Retinal pigment epithelial cell (primary cell): ENCODE data around the gene HS3ST1.

Experiments
- DNase-seq: peaks from one replicate; pipeline ENCODE4 v3.0.0-alpha.2; 2010; ENCODE audit warnings: low read depth
- H3K4me3 ChIP-seq: 2 replicates; pipeline ENCODE4 v1.5.1; 2011; ENCODE audit warnings: mild to moderate bottlenecking, low read length, control low read depth, moderate library complexity
- TF ChIP-seq, protein P1 (sequence below): conservative IDR thresholded peaks from 2 replicates; pipeline ENCODE4 v1.5.1; 2011; ENCODE audit warnings: low read depth, low read length, control low read depth, inconsistent platforms

Gene HS3ST1

DNA sequence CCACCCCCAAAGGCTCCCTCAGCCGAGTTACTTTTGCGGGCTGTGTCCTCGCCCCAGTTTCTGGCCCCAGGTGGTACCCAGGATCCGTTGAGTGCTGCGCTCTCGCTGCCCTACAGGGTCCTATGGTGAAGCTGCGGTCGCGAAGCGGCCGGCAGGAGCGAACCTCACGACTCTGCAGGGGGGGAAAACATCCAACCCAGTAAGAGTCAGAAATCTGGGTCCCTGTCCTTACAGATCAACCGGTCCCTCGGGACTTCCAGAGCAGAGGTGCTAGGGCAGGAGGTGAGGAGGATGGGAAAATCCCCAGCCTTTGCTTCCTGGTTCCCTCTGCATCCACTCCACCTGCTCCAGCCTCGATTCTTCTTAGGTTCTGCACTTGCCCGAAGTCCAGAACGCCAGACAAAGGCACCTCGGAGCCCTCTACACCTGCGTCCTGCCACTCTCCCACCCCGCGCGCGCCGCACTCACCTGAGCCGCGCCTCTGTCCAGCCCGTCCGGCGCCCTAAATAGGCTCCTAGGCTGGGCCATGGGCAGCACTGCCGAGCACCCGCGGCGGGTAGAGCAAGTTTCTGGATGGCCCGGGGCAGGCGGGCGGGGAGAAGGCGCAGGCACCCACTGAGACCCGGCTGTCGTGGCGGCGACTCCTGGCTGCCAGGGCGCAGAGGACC is at the start of gene HS3ST1:
Gene HS3ST1 (minus strand): TSS at position 664 of the 668 bp plus-strand sequence. CDS start 28,889 bp downstream, outside the sequence.
- TF ChIP-seq, protein P1, sequence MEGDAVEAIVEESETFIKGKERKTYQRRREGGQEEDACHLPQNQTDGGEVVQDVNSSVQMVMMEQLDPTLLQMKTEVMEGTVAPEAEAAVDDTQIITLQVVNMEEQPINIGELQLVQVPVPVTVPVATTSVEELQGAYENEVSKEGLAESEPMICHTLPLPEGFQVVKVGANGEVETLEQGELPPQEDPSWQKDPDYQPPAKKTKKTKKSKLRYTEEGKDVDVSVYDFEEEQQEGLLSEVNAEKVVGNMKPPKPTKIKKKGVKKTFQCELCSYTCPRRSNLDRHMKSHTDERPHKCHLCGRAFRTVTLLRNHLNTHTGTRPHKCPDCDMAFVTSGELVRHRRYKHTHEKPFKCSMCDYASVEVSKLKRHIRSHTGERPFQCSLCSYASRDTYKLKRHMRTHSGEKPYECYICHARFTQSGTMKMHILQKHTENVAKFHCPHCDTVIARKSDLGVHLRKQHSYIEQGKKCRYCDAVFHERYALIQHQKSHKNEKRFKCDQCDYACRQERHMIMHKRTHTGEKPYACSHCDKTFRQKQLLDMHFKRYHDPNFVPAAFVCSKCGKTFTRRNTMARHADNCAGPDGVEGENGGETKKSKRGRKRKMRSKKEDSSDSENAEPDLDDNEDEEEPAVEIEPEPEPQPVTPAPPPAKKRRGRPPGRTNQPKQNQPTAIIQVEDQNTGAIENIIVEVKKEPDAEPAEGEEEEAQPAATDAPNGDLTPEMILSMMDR: no peak
- H3K4me3 ChIP-seq: peak within 1 kb of the TSS; percentile 86
- DNase-seq: no peak

DNA sequence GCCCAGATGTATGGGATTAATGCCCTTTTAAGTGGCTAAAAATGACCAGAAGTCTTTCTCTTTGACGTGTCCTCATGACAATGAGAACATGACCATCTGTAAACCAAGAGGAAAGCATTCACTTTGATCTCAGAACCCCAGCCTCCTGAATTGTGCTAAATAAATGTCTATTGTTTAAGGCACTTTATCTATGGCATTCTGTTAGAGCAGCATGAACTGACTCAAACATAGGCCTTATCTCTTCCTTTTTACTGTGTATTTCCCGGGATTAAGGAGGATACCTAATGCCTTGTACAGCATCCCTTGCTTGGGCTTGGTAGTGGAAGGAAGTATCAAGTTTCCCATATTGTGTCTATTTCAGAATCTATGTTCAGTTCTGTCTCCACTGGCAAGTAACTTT is 47.2 kb upstream of the HS3ST1 start:
- TF ChIP-seq, protein P1: no peak
- DNase-seq: no peak
- no peak overlapping the region for H3K4me3 ChIP-seq

DNA sequence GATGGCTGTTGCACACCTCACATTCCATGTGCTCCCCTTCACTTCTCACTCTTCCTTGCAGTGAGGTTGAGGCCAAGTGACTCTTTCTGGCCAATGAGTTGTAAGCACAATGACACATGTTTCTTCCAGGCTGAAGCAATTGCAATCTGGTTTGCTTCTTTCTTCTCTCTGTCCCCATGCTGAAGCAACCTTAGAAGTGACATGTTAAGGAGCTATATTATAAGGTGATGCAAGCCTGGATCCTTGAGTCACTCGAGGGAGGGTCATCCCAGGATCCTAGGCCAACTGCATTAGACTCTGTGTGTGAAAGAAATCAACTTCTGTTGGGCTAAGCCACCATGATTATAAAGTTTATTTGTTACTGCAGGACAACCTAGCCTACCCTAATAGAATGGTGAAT is 45.5 kb upstream of the HS3ST1 start:
- H3K4me3 ChIP-seq: no peak overlapping the region
- TF ChIP-seq, protein P1: no peak
- DNase-seq: no peak

DNA sequence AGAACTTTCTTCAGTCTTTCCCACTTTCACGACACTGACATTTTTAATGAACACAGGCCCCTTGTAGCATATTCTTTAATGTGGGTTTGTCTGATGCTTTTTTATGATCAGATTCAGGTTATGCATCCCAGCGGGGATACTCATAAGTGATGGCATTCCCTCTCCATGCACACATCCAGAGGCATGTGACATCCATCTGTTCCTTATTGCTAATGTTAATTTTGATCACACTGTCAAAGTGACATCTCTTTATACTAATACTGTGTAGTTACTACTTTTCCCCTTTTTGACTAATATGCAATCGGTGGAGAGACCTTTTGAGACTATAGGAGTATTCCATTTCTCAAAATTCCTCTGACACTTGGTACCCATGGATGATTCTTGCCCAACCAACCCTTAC is 43.8 kb upstream of the HS3ST1 start:
- DNase-seq: no peak
- TF ChIP-seq, protein P1: no peak
- no peak overlapping the region for H3K4me3 ChIP-seq

DNA sequence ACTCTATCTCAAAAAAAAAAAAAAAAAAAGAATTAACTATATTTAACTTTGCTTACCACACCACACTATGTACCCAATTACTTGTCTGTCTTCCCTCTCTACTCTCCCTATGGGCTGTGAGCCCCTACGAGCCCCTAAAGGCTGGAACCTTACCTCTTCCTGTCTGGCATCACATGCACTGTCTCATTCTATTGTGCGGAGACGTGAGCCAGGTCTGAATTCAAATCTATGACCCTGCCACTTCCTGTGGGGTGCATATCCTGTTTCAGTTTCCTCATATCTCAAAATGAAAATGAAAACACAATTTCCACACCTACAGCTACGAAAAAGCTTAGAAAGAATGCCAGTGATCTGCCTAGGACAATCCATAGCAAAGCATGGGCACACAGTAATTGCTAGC is 42.9 kb upstream of the HS3ST1 start:
- DNase-seq: no peak
- H3K4me3 ChIP-seq: no peak overlapping the region
- TF ChIP-seq, protein P1: no peak

DNA sequence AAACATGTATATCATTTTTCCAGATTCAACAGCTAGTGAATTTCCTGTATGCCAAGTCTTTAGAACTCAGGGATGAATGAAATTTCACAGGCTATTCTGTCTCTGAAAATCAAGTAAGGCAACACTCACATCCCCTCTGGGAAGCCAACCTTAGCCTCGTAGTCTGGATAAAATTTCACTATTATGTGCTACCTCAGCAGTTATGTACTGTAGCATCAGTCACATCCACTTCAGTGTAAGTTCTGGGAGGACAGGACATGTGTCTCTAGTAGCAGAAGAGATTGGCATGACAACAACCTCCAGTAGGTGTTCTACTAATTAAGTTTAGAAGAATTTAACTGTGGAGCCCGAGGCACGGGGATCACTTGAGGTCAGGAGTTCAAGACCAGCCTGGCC is 42.4 kb upstream of the HS3ST1 start:
- TF ChIP-seq, protein P1: no peak
- no peak overlapping the region for H3K4me3 ChIP-seq
- no peak for DNase-seq

DNA sequence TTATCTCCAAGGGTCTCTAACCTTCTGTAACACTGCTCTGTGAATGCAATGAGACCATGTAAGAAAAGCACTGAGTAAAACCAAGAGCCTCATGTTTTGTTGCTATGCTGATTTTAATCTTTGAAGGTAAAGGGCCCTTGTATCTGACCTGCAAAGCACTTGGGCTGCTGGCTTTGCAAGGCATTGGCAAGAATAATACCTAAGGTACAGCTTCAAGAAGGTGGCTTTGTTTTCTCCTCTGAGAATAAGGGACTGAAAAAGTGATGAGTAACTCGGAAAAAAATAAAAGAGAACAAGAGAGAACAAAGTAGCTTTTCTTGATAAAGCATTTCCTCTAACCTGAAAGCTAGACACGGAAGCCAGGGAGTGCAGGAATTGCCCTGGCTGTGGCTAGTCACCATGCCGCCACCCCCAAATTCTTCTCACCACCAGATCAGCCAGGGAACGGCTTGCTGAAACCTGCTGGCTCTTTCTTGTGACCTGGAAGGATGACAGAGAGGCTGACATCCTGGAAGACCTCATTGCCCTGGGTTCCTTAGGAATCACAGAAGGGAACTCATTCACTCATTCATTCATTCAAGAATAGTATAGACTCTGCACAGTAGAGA is 41.8 kb upstream of the HS3ST1 start:
- DNase-seq: no peak
- TF ChIP-seq, protein P1: no peak

More for the DNA sequence above, 41.8 kb upstream of the HS3ST1 start:
- no peak overlapping the region for H3K4me3 ChIP-seq
